Measurements from ENCODE around the gene TLCD1.

DNA sequence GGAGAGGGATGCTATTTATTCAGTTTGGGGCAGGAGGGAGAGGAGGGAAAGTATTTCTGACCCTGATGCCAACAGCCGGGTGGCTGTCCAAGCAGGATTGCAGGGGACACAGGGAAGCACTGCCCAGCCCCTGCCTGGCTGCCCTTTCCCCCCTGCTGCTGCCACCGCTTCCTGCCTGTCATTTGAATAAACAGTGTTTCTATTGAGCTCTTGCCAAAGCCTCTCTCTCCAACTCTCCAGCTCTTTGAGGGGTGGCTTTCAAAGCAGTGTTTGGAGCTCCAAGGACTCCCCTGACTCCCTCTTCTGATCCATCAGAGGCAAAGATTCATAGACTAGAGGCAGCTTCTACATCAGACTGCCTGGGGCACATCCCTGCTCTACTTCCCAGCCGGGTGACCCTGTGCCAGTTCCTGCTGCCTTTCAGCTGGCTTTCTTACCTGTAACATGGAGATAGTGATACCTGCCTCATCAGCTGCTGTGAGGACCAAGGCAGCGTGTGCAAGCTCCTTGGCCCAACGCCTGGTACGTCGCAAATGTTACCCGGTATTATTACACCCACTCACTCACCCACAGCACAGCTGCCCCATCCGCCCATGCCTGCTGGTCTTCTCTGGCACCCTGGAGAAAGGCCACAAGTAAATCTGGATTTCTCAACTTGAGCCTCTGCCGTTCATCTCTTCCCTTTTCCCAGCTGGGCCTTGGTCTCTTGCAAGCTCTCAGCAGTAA lies 23.8 kb downstream of the TLCD1 start:
- TF ChIP-seq, protein P1, sequence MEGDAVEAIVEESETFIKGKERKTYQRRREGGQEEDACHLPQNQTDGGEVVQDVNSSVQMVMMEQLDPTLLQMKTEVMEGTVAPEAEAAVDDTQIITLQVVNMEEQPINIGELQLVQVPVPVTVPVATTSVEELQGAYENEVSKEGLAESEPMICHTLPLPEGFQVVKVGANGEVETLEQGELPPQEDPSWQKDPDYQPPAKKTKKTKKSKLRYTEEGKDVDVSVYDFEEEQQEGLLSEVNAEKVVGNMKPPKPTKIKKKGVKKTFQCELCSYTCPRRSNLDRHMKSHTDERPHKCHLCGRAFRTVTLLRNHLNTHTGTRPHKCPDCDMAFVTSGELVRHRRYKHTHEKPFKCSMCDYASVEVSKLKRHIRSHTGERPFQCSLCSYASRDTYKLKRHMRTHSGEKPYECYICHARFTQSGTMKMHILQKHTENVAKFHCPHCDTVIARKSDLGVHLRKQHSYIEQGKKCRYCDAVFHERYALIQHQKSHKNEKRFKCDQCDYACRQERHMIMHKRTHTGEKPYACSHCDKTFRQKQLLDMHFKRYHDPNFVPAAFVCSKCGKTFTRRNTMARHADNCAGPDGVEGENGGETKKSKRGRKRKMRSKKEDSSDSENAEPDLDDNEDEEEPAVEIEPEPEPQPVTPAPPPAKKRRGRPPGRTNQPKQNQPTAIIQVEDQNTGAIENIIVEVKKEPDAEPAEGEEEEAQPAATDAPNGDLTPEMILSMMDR (IDR thresholded peaks at IDR 0.05 in 4 of 5, conservative IDR thresholded peaks at IDR 0.05 in 1 of 5), result no peak
- no peak for TF ChIP-seq POLR2A (IDR thresholded peaks at IDR 0.05)

Measured in gastrocnemius medialis (tissue), 4 donors.